ENCODE measurements around the gene RELN.

- TF ChIP-seq FOXP2 (optimal IDR thresholded peaks at IDR 0.05; ENCODE audit: borderline replicate concordance, extremely low read depth, extremely low read length, insufficient read depth), result no peak
- TF ChIP-seq POLR2AphosphoS5 (IDR thresholded peaks at IDR 0.05; ENCODE audit: low read depth, low read length), result no peak
- no peak for TF ChIP-seq REST (IDR thresholded peaks at IDR 0.05; ENCODE audit: insufficient read depth in 1 of 2, low read depth in 2 of 2, low read length in 2 of 2)
Observed at GRCh38 chr7:104035351-104035750, 45.9 kb upstream of the RELN start.

All from PFSK-1 (cell line).